ENCODE measurements around the gene CLEC20A. TPM values are rescaled to one million over a fixed set of nuclear protein-coding genes. Genes with fewer than 3 reads are reported as not detected.
A peak's percentile ranks its signal among the peaks of the same experiment; 100 is the strongest.

Gene CLEC20A
- total and polyA plus RNA-seq, 2 of the 8 experiments (the other 6 are each of a cell fraction or from before 2014, with no cell fraction given) = not detected

DNA sequence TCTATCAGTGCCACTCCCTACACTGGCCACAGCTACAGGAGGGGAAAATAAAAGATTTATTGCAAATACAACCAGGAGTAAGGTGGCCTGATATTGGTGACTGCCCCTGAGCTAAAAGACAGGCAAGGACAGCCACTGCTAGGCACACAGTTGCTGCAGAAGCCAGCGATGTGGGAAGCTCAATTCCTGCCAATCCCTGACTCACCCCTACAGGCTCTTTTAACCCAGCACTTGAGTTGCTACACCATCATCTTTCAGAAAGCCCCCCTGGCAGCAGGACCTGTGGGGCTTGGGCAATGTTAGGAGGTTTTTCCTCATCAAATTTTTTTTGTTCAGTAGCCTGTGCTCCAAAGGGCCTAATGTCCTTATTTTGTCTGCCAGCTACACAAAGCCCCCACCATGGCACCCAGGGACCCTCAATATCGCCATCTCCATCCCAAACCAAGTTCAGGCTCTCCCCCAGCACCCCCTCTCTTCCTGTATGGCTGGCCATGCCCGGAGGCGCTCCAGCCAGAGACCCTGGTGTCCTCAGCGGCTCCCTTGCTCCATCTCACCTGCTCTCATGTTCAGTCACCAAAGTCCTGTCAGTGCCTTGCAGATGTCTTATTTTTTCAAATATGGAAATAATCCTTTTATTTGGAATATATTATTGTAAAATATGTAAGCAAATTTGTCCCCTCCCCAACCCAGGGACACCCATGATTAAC lies 13.4 kb downstream of the CLEC20A start:
- Histone ChIP-seq H3K14ac (ENCODE audit: insufficient read length) (no peak overlapping the region), H4K8ac (ENCODE audit: extremely low read depth, insufficient read depth, low read length) (no peak overlapping the region), H3K27me3 (replicated peaks in 1 of 4; ENCODE audit: control insufficient read depth in 3 of 4, extremely low read depth in 1 of 4, insufficient read depth in 3 of 4, low read length in 3 of 4) (no peaks in the 10 kb centered on the region), H4K5ac (ENCODE audit: insufficient read length, low read depth, low read length) (no peak overlapping the region), H2BK20ac (ENCODE audit: low read length) (no peak overlapping the region), H3K4me3 (ENCODE audit: extremely low read depth in 1 of 4, insufficient read depth in 2 of 4, low read depth in 3 of 4, low read length in 4 of 4) (no peak overlapping the region), H3K79me2 (ENCODE audit: control insufficient read depth in 1 of 2, insufficient read depth in 2 of 2, low read length in 2 of 2) (no peaks in the 10 kb centered on the region), H3K36me3 (ENCODE audit: control insufficient read depth in 2 of 4, insufficient read depth in 4 of 4, low read length in 3 of 4) (no peaks in the 10 kb centered on the region), H4K20me1 (replicated peaks in 1 of 2; ENCODE audit: control insufficient read depth in 1 of 2, insufficient read depth in 2 of 2, low read length in 2 of 2) (no peaks in the 10 kb centered on the region), H3K4ac (replicated peaks; ENCODE audit: insufficient read length, low read depth, low read length) (no peak overlapping the region), H3K23ac (ENCODE audit: insufficient read length) (no peak overlapping the region), H3K9ac (replicated peaks in 1 of 4; ENCODE audit: extremely low read depth in 1 of 4, low read depth in 3 of 4, low read length in 3 of 4) (no peak overlapping the region), H2AFZ (ENCODE audit: low read length) (no peak overlapping the region), H3K56ac (replicated peaks; ENCODE audit: insufficient read length, low read depth, low read length) (no peak overlapping the region), H2BK120ac (replicated peaks; ENCODE audit: low read depth, low read length) (no peak overlapping the region), H3K23me2 (ENCODE audit: low read depth, low read length) (no peaks in the 10 kb centered on the region), H3K79me1 (ENCODE audit: low read depth, low read length) (no peaks in the 10 kb centered on the region), H2BK5ac (ENCODE audit: low read depth, low read length) (no peak overlapping the region), H3K4me2 (ENCODE audit: insufficient read depth in 1 of 2, low read depth in 2 of 2, low read length in 2 of 2) (no peak overlapping the region), H2BK15ac (ENCODE audit: low read length) (no peak overlapping the region), H3K9me3 (ENCODE audit: insufficient read depth in 2 of 2, low read depth in 1 of 2, low read length in 1 of 2) (no peaks in the 10 kb centered on the region), H4K91ac (replicated peaks; ENCODE audit: insufficient read length, low read length) (no peak overlapping the region), H3K18ac (ENCODE audit: extremely low read depth, low read length) (no peak overlapping the region), H2BK12ac (ENCODE audit: low read depth, low read length) (no peak overlapping the region), H3K27ac (ENCODE audit: low read depth, low read length) (no peak overlapping the region), H3K4me1 (replicated peaks in 1 of 4; ENCODE audit: control insufficient read depth in 3 of 4, insufficient read depth in 4 of 4, low read length in 3 of 4) (no peaks in the 10 kb centered on the region; a peak in 1 of 7 replicates), H2AK5ac (ENCODE audit: low read depth, low read length) (no peak overlapping the region)
- 87% methylated on average over 5 of the region's 5 CpGs; no CpG with 5 or more reads in 1 of the 2 experiments for WGBS, 2 experiments (ENCODE audit: extremely low coverage in 1 of 2, insufficient coverage in 1 of 2, insufficient read length in 1 of 2, insufficient replicate concordance in 2 of 2, low coverage in 1 of 2, low lambda C conversion rate in 2 of 2, missing lambda C conversion rate in 1 of 2)
- CTCF ChIA-PET (ENCODE audit: partially characterized antibody) = interaction anchor here (0.7 to 1.5 kb wide), 6 partner anchors 10 to 19 kb away, joined by 3 to 4 read pairs (median 4); no protein-coding TSS in a partner anchor
- DNase-seq (ENCODE audit: low read depth in 1 of 2, low spot score in 2 of 2) (peak in 1 of 2 experiments; percentile 39), FAIRE-seq (no peak)
- POLR2A ChIA-PET (ENCODE audit: partially characterized antibody) = no interaction called here
- TF ChIP-seq CEBPB (IDR thresholded peaks at IDR 0.05; ENCODE audit: low read depth, low read length) = no peak
- TF ChIP-seq HDAC6 (IDR thresholded peaks at IDR 0.05; ENCODE audit: low read depth, low read length) = no peak
- TF ChIP-seq ASH2L (IDR thresholded peaks at IDR 0.05; ENCODE audit: low read length) = no peak
- TF ChIP-seq NANOG (IDR thresholded peaks at IDR 0.05; ENCODE audit: insufficient read depth, low read depth, low read length, poor library complexity, severe bottlenecking) = no peak
- TF ChIP-seq SP4 (IDR thresholded peaks at IDR 0.05; ENCODE audit: low read length) = no peak
- no peak for TF ChIP-seq GTF2F1 (IDR thresholded peaks at IDR 0.05; ENCODE audit: borderline replicate concordance, low read depth, low read length)
- TF ChIP-seq FOSL1 (IDR thresholded peaks at IDR 0.05; ENCODE audit: insufficient read depth, low read depth, low read length) = no peak
- no peak for TF ChIP-seq SIX5 (IDR thresholded peaks at IDR 0.05; ENCODE audit: low read depth, low read length)
- no peak for TF ChIP-seq JUN (IDR thresholded peaks at IDR 0.05; ENCODE audit: low read depth, low read length)
- no peak for TF ChIP-seq HDAC2 (IDR thresholded peaks at IDR 0.05; ENCODE audit: borderline replicate concordance in 1 of 2, low read depth in 2 of 2, low read length in 2 of 2)
- TF ChIP-seq KDM5A (IDR thresholded peaks at IDR 0.05; ENCODE audit: low read length) = no peak
- TF ChIP-seq, protein P1, sequence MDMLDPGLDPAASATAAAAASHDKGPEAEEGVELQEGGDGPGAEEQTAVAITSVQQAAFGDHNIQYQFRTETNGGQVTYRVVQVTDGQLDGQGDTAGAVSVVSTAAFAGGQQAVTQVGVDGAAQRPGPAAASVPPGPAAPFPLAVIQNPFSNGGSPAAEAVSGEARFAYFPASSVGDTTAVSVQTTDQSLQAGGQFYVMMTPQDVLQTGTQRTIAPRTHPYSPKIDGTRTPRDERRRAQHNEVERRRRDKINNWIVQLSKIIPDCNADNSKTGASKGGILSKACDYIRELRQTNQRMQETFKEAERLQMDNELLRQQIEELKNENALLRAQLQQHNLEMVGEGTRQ (IDR thresholded peaks at IDR 0.05; ENCODE audit: low read length) = no peak

Data from H1 (cell line).